ENCODE data around the gene ZNF469.

ZNF469 gene

GRCh38 chr16:88421871-88422433, 39.2 kb downstream of the ZNF469 start:
- no peak overlapping the region for H3K4me3 ChIP-seq (ENCODE audit: low read depth, low read length)

DNA sequence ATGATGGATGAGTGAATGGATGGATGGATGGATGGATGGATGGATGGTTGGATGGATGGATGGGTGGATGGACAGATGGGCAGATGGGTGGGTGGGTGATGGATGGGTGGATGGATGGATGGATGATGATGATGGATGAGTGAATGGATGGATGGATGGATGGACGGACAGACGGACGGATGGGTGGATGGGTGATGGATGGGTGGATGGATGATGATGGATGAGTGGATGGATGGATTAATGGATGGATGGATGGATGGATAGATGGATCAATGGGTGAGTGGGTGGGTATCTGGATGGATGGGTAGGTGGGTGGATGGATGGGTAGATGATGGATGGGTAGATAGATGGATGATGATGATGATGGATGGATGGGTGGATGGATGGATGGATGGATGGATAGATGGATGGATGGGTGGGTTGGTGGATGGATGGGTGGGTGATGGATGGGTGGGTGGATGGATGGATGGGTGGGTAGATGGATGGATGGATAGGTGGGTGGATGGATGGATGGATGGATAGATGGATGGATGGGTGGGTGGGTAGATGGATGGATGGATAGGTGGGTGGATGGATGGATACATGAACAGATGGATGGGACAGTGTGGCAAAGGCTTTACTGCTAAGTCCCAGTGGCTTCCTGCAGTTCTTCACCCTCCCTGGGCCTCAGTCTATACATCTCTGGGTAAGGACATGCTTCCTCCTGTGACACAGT, 40.1 kb downstream of the ZNF469 start:
- H3K4me3 ChIP-seq (ENCODE audit: low read depth, low read length): no peak overlapping the region

DNA sequence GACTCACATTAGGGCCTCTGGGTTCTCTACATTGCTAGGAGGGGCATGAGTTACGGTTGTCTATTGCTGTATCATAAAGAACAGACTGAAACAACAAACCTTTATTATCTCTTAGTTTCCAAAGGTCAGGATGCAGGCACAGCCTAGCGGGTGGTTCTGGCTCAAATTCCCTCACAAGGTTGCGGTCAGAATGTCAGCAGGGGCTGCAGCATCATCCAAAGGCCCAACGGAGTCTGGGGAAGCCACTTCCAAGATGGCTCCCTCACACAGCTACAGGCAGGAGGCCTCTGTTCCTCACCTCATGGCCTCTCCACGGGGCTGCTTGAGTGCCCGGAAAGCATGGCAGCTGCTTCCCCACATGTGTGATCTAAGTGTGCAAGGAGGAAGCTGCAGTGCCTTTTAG, 40.7 kb downstream of the ZNF469 start:
- H3K4me3 ChIP-seq (ENCODE audit: low read depth, low read length): no peak overlapping the region

- no peak overlapping the region for H3K4me3 ChIP-seq (ENCODE audit: low read depth, low read length)
Observed at GRCh38 chr16:88424587-88425235, 42.0 kb downstream of the ZNF469 start.

GRCh38 chr16:88426018-88426417, 43.3 kb downstream of the ZNF469 start:
- H3K4me3 ChIP-seq (ENCODE audit: low read depth, low read length): no peak overlapping the region

GRCh38 chr16:88427376-88427775, 44.6 kb downstream of the ZNF469 start:
- H3K4me3 ChIP-seq (ENCODE audit: low read depth, low read length): no peak overlapping the region

DNA sequence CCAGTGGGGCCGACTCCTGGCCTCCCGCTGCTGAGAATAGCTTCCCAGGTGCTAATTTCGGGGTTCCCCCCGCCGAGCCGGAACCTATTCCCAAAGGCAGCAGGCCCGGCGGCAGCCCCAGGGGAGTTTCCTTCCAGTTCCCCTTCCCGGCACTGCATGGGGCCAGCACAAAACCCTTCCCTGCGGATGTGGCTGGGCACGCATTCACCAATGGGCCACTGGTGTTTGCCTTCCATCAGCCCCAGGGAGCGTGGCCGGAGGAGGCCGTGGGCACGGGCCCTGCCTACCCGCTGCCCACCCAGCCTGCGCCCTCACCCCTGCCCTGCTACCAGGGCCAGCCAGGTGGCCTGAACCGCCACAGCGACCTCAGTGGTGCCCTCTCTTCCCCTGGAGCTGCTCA, 45.4 kb downstream of the ZNF469 start:
- H3K4me3 ChIP-seq (ENCODE audit: low read depth, low read length): no peak overlapping the region

- H3K4me3 ChIP-seq (ENCODE audit: low read depth, low read length): no peak overlapping the region
Observed at GRCh38 chr16:88428616-88429386, 46.0 kb downstream of the ZNF469 start.

DNA sequence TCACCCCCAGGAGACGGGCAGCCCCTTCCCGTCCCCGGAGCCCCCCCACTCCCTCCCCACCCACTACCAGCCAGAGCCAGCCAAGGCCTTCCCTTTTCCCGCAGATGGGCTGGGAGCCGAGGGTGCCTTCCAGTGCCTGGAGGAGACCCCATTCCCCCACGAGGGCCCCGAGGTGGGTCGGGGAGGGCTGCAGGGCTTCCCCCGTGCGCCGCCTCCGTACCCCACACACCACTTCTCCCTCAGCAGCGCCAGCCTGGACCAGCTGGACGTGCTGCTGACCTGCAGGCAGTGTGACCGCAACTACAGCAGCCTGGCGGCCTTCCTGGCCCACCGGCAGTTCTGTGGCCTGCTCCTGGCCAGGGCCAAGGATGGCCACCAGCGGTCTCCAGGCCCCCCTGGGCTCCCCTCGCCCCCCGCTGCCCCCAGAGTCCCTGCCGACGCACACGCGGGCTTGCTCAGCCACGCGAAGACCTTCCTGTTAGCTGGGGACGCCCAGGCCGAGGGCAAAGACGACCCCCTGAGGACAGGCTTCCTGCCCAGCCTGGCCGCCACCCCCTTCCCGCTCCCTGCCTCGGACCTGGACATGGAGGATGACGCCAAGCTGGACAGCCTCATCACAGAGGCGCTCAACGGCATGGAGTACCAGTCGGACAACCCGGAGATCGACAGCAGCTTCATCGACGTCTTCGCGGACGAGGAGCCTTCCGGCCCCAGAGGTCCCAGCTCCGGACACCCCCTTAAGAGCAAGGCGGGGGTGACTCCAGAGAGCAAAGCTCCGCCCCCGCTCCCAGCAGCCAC, 46.8 kb downstream of the ZNF469 start:
- no peak overlapping the region for H3K4me3 ChIP-seq (ENCODE audit: low read depth, low read length)

GRCh38 chr16:88430185-88430523, 47.4 kb downstream of the ZNF469 start:
- no peak overlapping the region for H3K4me3 ChIP-seq (ENCODE audit: low read depth, low read length)

DNA sequence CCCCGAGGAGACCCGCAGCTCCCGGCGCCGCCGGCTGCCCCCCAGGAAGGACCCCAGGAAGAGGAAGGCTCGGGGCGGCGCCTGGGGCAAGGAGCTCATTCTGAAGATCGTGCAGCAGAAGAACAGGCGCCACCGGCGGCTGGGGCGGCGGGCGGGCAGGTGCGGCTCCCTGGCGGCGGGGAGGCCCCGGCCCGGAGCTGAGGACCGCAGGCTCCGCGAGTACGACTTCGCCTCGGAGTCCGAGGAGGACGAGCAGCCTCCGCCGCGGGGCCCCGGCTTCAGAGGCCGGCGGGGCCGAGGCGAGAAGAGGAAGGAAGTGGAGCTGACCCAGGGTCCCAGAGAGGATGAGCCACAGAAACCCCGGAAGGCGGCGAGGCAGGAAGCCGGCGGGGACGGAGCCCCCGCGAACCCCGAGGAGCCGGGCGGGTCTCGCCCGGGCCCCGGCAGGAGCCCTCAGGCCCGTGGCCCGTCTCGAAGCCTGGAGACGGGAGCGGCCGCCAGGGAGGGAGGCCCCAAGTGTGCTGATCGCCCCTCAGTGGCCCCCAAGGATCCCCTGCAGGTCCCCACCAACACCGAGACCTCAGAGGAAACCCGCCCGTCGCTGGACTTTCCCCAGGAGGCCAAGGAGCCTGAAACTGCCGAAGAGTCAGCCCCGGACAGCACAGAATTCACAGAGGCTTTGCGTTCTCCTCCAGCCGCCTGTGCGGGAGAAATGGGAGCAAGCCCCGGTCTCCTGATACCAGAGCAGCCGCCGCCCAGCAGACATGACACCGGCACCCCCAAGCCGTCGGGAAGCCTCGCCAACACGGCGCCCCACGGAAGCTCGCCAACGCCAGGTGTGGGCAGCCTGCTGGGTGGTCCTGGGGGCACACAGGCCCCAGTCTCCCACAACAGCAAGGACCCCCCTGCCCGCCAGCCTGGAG, 48.0 kb downstream of the ZNF469 start:
- H3K4me3 ChIP-seq (ENCODE audit: low read depth, low read length): no peak overlapping the region

GRCh38 chr16:88431651-88432050, 48.9 kb downstream of the ZNF469 start:
- no peak overlapping the region for H3K4me3 ChIP-seq (ENCODE audit: low read depth, low read length)

GRCh38 chr16:88432174-88432573, 49.4 kb downstream of the ZNF469 start:
- no peak overlapping the region for H3K4me3 ChIP-seq (ENCODE audit: low read depth, low read length)
